Endothelial cell (in vitro differentiated cells): ENCODE data around the gene RPL27A. TPM values are rescaled to one million over a fixed set of nuclear protein-coding genes. Genes with fewer than 3 reads are reported as not detected.

Experiments used
- DNase-seq: peaks from one replicate; pipeline ENCODE4 v3.0.0; 2021; ENCODE audit warnings: low spot score
- H3K27ac Mint-ChIP-seq: one replicate; pipeline ENCODE4 v1.8.0; 2021; ENCODE audit warnings: mixed read lengths, inconsistent platforms; ENCODE audit not compliant: unreplicated experiment
- H3K27me3 Mint-ChIP-seq: one replicate; pipeline ENCODE4 v1.8.0; 2021; ENCODE audit warnings: mild to moderate bottlenecking, moderate library complexity, mixed read lengths, inconsistent platforms; ENCODE audit not compliant: unreplicated experiment
- H3K36me3 Mint-ChIP-seq: one replicate; pipeline ENCODE4 v1.8.0; 2021; ENCODE audit warnings: mild to moderate bottlenecking, low read depth, mixed read lengths, inconsistent platforms; ENCODE audit not compliant: unreplicated experiment
- H3K4me1 Mint-ChIP-seq: one replicate; pipeline ENCODE4 v1.8.0; 2021; ENCODE audit warnings: mild to moderate bottlenecking, mixed read lengths, inconsistent platforms; ENCODE audit not compliant: unreplicated experiment
- H3K4me3 Mint-ChIP-seq: one replicate; pipeline ENCODE4 v1.8.0; 2021; ENCODE audit warnings: mild to moderate bottlenecking, mixed read lengths, inconsistent platforms; ENCODE audit not compliant: unreplicated experiment
- H3K9me3 Mint-ChIP-seq: one replicate; pipeline ENCODE4 v1.8.0; 2021; ENCODE audit warnings: mixed read lengths, inconsistent platforms; ENCODE audit not compliant: unreplicated experiment
- CTCF ChIP-seq: fragments of 200-600 bp; sonication (generic); IDR thresholded peaks from one replicate; pipeline ENCODE4 v1.5.0; 2021; ENCODE audit warnings: antibody characterized with exemption; ENCODE audit not compliant: unreplicated experiment
- total RNA-seq: library from RNA; stranded (reverse); fragmentation: NEBNext Ultra II Directional; extraction: Animal tissue kit (Norgen Biotek cat#: 25700); gene quantifications from one replicate; pipeline ENCODE4 v1.2.1, GENCODE V29; 2021; ENCODE audit not compliant: unreplicated experiment

The RPL27A gene
- total RNA-seq, 1 donor from 2014 or later: 1,456 TPM

DNA sequence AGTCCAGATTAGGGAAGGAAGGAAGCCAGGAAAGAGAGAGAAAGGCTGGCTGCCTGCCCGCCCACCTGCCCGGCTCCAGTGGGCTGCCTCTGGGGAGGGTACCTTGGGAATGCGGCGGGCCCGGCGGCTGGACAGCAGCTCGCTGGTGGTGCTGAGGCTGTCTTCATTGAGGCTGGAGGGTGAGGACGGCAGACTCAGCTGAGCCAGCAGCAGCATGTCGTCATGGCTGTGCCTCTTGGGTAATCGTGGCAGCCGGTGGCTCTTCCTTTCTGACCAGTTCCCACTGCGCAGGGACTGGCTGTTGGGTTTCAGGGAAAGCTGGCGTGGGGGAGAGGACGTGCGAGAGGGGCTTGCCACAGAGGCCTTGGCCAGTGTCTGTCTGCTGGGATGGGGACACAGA, 32.9 kb downstream of the RPL27A start:
- Mint-ChIP-seq H3K4me1 (peaks cover 85% of the 10 kb centered on the region), H3K36me3 (peaks cover 35% of the 10 kb centered on the region), H3K4me3 (peak overlapping the region; percentile 65), H3K27ac (peak overlapping the region; percentile 91), H3K9me3 (no peaks in the 10 kb centered on the region), H3K27me3 (peaks cover 10% of the 10 kb centered on the region)
- DNase-seq: no peak
- no peak for TF ChIP-seq CTCF

DNA sequence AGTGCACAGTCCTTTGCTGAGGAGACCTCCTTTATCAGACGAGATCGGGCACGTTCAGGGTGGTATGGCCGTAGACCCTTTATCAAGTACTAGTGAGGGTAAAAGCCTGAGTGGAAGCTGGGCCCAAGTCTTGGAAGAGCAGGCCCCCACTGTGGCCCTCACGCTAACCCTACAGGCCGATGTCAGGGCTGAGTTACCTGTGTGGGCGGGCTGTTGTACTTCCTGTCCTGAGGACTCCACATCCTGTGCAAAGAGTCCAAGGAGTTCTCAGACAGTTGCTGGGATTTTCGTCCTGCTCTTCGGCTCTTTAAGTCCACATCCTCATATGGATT, 34.9 kb downstream of the RPL27A start:
- H3K27me3 Mint-ChIP-seq: peaks cover 6% of the 10 kb centered on the region
- no peak for TF ChIP-seq CTCF
- H3K9me3 Mint-ChIP-seq: no peaks in the 10 kb centered on the region
- peaks cover 27% of the 10 kb centered on the region for H3K36me3 Mint-ChIP-seq
- H3K4me3 Mint-ChIP-seq: peak overlapping the region; percentile 57
- peak overlapping the region; percentile 97 for H3K27ac Mint-ChIP-seq
- DNase-seq: peak; percentile 24
- H3K4me1 Mint-ChIP-seq: peaks cover 92% of the 10 kb centered on the region

GRCh38 chr11:8717876-8718753, 35.5 kb downstream of the RPL27A start:
- no peaks in the 10 kb centered on the region for H3K9me3 Mint-ChIP-seq
- H3K4me3 Mint-ChIP-seq: no peak overlapping the region
- TF ChIP-seq CTCF: no peak
- H3K27me3 Mint-ChIP-seq: peaks cover 6% of the 10 kb centered on the region
- H3K36me3 Mint-ChIP-seq: peaks cover 27% of the 10 kb centered on the region
- peak overlapping the region; percentile 97 for H3K27ac Mint-ChIP-seq
- no peak for DNase-seq
- H3K4me1 Mint-ChIP-seq: peaks cover 97% of the 10 kb centered on the region

DNA sequence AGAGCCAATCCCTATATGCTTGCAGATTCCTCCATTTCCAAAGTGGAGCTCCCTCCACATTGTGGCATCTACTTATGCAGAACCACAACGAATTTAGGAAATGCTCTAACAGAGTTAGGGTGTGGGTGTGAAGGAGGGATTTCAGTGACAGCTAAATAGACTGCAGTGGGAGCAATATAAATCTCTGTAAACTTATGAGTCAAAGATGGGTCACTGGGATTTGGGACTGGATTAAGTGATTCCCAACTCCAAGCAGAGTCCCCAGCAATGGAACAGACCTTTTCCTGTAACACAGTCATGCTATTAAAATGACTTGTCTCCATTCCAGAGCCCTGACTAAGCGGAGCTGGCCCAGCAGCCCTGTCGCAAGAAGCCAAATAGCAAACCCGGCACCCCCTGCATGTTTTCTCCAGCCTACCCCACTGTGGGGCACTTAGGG, 36.6 kb downstream of the RPL27A start:
- Mint-ChIP-seq H3K4me3 (no peak overlapping the region), H3K27me3 (peaks cover 6% of the 10 kb centered on the region)

More for the DNA sequence above, 36.6 kb downstream of the RPL27A start:
- Mint-ChIP-seq H3K4me1 (peaks cover 95% of the 10 kb centered on the region), H3K36me3 (peaks cover 20% of the 10 kb centered on the region), H3K27ac (peak overlapping the region; percentile 86), H3K9me3 (no peaks in the 10 kb centered on the region)
- no peak for DNase-seq
- no peak for TF ChIP-seq CTCF
